ENCODE data around the gene ARMCX4. TPM values are rescaled to one million over a fixed set of nuclear protein-coding genes. Genes with fewer than 3 reads are reported as not detected.

The ARMCX4 gene
- 3.9 and 4.0 TPM in 2 replicates for total RNA-seq

DNA sequence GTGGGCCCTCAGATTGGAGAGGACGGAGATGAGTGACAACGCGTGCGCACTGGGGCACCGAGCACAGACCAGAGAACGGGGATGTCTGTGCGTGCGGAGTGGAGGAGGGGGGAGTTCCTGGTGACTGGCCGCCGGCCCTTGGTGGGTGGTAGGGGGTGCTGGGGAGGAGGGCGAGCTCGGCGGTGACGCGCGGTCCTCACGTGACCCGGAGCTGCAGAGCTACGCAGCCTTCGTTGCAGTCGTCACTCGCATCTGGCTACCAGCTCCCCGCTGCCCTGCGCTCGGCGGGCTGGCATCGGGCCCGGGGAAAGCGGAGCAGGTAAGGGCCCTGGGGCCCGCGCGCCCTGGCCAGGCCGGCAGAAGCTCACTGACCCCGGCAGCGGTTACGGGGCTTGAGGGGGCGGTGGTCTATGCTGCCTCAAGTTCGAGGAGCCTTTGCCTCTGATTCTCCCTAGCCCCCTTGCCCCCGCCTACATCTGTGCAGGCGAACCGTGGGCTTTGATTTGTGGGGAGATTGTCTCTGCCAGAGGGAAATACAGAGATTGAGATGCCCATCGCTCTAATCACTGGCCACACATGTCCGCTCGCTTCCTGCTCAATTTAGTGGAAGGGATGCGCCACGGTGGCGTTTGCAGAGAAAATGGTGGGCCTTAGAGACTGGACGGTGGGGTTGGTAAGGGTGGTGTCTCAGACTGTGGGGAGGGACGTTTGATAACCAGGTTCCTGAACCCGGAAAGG is at the start of gene ARMCX4:
TSS of gene ARMCX4 (plus strand) at position 245 of the 738 bp plus-strand sequence. CDS start 3,134 bp downstream, outside the sequence.

Other genes starting within 250 kb of the ARMCX4 start
- gene TAF7L, start 194.1 kb upstream of the ARMCX4 start, total RNA-seq = under 0.01 TPM in 1 of 2 replicates, not detected in the other
- gene TIMM8A, start 136.7 kb upstream of the ARMCX4 start, total RNA-seq = 1.6 and 3.4 TPM in 2 replicates
- gene BTK, start 99.3 kb upstream of the ARMCX4 start, total RNA-seq = not detected in 2 replicates
- 277 and 518 TPM in 2 replicates for gene RPL36A, start 94.4 kb upstream of the ARMCX4 start, total RNA-seq
- gene GLA, start 77.5 kb upstream of the ARMCX4 start, total RNA-seq = 18.4 and 20.2 TPM in 2 replicates
- gene HNRNPH2, start 77.2 kb upstream of the ARMCX4 start, total RNA-seq = 103 and 108 TPM in 2 replicates
- 53.1 and 75.8 TPM in 2 replicates for gene ARMCX1, start 65.1 kb downstream of the ARMCX4 start, total RNA-seq
- gene ARMCX6, start 132.5 kb downstream of the ARMCX4 start, total RNA-seq = 44.7 and 48.4 TPM in 2 replicates
- 78.4 and 86.9 TPM in 2 replicates for gene ARMCX3, start 137.7 kb downstream of the ARMCX4 start, total RNA-seq
- 39.7 and 78.0 TPM in 2 replicates for gene ARMCX2, start 174.4 kb downstream of the ARMCX4 start, total RNA-seq

All from dermis lymphatic vessel endothelial cell (primary cell).